GM21737 (cell line): ENCODE data around the gene STAG2.

Experiments
- ATAC-seq: cut with Tn5 transposase; IDR thresholded peaks from one replicate; pipeline ENCODE4 v1.9.1; 2021; ENCODE audit warnings: mild to moderate bottlenecking, moderate library complexity; ENCODE audit not compliant: unreplicated experiment

STAG2 gene

DNA sequence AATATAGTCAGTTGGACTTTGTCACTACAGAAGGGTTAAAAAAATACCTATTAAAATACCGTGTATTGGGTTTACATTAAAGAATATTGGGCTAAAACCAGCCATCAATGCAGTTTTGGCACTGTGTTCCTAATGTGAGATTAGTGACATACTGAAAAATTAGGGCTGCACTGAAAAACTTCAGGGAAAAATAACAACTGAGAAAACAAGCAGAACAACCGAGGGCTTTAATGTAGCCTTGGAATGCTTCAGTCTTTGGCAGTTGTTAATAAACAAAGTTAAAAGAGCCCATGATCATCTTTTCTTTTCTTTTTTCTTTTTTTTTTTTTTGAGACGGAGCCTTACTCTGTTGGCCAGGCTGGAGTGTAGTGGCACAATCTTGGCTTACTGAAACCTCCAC, 12.4 kb downstream of the STAG2 start:
- no peak for ATAC-seq

DNA sequence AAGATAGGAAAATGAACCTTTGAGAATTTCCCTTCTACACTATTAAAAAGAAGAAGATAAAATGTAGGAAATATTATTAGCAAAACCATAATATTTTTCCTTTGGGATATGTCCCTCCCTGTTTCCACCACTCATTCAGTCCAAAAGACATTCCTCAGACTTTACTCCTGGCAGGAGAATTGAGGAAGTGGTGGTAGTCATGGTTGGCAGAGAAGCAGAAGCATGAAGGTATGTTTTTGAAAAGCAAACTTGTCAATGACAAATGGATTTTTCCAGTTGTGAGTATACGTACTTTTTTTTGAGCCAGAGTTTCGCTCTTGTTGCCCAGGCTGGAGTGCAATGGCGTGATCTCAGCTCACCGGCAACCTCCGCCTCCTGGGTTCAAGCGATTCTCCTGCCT, 13.7 kb downstream of the STAG2 start:
- ATAC-seq = no peak

DNA sequence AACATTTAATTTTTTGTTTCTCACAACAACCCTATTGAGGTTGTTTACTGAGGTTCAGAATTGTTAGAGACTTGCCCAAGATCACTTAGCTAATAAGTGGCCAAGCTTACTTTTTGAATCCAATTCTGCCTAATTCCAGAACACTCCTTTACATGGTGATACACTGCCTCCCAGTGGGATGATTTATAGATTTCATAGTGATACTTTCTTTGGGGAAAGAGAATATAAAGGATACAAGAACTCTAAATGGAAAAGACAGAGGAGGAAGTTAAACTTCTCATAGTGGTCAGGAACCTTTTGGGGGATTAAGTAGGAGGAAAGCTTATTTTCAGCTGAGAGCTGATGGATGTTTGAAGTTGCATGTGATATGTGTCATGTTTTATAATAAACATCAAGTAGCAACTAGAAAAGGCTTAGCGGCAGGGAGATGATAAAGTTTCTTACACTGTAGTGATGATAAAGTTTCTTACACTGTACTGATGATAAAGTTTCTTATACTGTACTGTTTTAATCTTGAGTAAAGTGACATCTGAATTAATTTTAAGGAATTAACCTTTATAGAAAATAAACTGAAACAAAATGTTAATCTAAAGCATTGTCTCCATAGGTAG, 15.3 kb downstream of the STAG2 start:
- no peak for ATAC-seq

DNA sequence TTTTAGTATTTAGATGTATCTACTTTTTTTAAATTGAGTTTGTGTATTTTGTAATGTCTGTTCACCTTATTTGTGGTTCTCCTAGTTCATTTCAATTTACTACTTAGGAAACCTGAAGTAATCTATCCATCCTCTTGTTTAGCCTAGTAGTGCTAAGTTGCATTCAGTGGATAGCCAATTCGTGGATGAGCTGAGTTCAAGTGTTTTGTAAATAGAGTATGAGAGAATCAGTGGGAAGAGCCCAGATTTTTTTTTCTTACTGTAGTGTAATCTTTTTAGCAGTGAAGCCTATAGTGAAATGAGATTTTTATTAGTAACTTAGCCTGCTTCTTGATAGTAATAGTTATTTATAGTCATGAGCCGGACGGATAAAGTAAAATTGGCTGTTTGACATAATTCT, 21.7 kb downstream of the STAG2 start:
- no peak for ATAC-seq

DNA sequence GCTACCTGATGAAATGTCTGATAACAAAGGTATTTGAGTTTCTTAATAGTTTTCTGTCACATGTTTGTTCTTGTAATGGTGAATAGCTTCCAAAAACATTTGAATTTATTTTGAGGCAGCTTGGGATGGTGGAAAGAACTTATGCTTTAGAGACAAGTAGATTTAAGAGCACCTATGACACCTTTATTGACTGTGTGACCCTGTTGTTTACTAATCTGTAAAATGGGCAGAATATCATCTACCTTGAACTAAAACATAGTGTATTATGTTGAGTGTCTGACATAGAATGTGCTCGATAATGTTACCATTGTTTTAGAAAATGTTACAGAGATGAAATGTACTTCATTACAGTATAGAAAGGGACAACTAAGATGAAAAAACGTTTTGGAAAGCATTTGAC, 24.9 kb downstream of the STAG2 start:
- no peak for ATAC-seq

DNA sequence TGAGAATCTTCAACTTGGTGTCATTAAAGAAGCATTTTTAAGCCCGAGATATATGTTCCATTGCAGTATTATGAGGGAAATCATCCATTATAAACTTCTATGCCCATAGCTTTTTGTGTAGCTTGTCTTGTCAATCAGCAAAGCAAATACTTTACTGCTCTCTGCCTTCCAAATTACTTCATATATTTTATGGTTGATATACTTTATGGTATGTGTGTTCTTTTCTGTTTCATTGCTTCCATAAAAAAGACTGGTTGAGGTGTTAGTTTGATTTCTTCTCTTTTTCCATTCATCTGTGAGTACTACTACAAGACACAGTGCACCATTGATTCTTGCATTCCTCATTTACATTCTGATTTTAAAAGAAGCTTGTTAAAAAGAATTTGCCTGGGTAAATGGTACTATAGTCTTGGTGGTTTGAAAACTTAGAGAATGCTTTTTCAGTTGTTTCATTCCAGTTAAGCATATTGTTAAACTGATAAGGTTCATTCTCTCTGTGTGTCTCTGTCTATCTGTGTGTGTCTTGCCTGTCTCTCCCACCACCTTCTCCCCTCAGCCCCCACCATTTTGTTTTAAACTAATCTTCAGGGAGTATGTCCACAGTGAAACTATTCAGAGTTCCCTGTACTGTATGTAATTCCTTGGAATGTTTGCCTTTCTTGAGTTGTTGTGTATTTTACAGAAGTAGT, 27.1 kb downstream of the STAG2 start:
- ATAC-seq = no peak

DNA sequence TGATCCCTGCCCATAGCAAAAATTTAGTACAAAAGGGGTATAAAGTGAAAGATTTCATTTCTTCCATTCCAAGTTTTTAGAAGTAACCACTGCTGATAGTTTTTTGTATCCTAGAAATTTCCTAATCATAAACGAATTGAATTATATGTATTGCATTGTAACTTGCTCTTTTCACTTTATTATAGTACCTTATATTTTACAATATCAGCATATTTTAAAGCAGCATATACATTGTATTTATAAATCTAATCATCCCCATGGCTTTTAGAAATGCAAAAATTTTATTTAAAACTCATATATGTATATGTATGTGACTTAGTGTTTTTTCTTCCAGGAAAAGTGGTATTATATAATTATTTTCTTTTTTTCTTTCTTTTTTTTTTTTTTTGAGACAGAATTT, 27.7 kb downstream of the STAG2 start:
- ATAC-seq = no peak

DNA sequence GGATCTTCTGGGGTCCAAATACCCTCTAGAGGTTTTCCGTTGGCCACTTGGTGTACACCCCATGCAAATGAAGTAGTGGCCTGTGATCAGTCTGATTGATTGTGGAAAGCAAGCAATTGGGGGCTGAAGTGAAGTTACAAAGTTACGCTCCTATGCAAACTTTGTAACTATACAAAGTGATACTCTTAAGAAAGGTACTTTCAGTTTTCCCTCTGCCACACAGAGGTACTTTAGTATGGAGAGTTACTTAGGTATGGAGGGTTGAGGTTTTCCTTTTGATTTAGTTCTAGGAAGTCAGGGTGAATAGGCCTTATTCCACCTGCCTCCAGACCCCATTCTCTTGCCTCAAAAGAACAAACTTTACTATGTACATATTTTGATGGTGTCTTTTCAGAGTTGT, 28.7 kb downstream of the STAG2 start:
- ATAC-seq = no peak

DNA sequence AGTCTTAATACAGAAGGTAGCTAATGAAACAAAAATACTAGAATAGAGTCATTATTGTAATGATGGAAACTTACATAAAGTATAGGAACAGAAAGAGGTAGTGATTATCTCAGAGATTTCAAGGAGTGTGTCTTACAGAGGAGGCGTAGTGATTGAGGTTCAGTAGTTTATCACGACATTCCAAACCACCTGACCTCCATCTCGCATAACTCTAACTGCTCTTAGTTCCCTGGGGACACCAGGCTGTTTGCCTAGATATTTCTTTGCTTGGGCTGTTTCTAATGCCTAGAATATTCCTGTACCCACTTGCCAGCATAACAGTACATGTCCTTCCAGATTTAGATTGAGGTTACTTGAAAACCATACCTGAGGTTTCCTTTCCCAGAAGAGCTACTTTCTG, 29.1 kb downstream of the STAG2 start:
- no peak for ATAC-seq

DNA sequence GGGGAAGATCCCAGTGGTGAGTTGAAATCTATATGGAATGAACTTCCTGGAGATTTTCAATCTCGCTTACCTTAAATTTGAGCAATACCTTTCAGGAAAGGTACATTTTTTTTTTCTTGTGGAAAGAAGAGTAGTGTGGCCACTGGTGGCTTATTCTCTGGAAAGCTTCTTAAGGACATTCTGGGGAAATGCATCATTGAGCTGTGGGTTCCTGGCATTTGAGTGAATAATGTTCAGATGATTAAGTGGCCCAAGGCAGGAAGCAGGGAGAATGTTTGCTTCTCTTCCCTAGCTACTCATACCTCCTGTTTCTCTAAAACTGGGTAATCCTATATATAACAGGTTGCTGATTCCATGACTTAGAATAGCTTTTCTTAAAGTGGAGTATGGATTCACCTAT, 31.8 kb downstream of the STAG2 start:
- ATAC-seq = no peak

DNA sequence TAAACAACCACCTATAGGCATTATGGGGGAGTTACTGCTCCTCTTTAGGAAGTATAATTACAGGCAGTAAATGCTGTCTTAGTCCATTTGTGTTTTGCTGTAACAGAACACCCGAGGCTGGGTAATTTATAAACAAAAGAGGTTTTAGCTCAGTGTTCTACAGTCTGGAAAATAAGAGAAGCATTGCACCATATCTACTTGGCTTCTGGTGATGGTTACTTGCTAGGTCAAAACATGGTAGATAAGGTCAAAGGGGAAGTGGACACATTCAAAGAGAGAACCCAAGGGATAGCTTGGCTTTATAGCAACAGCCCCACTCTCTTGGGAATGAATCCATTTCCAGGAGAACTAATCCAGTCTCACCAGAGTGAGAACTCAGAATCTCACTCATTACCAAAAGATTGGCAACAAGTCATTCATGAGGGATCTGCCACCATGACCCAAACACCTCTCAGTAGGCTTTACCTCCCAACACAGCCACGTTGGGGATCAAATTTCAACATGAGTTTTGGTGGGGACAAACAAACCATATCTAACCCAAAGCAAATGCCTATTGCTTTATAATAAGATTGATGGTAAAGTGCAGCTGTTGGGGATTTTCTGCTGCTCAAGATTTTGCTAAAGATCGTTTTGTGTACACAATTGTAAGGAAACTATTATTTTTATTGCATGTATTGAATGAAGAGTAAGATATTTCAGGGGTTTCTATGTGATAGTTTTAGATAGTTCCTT, 32.6 kb downstream of the STAG2 start:
- no peak for ATAC-seq

DNA sequence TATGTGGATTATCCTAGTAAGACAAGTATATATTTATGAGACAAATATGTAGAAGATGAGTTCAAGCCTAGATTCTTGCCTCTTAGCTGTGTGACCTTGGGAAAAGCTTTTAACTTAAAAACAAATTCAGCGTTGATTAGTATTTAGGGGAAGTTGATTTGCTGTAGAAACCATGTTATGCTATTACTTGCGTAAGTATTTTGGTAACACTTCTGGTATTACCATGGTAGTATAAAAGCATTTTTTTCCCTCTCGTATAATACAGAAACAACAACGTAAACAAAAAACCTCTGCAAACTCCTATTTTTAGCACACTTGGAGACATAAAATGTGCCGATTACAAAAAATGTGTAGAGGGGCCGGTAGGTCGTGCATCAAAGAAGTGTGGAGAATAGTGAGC, 33.2 kb downstream of the STAG2 start:
- no peak for ATAC-seq

DNA sequence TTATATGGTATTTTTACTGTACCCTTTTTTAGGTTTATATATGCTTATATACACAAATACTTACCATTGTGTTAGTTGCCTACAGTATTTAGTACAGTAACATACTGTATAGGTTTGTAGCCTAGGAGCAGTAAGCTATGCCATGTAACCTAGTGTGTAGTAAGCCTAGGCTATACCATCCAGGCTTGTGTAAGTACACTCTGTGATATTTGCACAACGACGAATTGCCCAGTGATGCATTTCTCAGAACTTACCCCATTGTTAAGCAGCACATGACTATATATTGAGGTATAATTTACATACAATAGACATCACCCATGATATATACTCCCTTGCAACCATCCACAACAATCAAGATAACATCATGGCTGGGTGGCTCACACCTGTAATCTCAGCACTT, 40.1 kb downstream of the STAG2 start:
- ATAC-seq = no peak

DNA sequence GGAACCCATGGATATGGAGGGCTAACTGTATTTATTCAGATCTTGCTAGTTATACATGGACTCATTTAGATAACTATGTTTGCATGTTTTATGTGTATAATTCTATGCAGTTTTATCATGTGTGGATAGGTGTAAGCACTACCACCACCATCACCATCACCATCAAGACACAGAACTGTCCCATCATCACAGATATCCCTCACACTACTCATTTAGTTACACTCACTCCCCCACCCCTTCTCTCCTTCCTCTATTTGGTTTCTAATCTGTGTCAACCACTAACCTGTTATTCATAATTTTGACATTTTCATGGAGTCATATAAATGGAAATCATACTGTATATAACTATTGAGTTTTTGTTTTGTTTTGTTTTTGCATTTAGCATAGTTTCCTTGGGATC, 43.7 kb downstream of the STAG2 start:
- no peak for ATAC-seq

DNA sequence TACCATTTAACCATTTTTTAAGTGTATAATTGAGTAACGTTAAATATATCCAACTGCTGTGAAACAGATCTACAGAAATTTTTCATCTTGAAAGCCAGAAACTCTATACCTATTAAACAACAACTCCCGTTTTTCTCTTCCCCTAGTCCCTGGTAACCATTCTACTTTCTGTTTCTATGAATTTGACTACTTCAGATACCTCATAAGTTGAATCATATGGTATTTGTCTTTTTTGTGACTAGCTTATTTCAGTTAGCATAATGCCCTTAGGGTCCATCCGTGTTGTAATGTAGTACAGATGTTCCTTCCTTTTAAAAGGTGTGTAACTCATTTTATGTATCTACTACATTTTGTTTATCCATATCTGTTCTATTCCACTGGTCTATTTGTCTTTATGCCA, 48.7 kb downstream of the STAG2 start:
- ATAC-seq = no peak

DNA sequence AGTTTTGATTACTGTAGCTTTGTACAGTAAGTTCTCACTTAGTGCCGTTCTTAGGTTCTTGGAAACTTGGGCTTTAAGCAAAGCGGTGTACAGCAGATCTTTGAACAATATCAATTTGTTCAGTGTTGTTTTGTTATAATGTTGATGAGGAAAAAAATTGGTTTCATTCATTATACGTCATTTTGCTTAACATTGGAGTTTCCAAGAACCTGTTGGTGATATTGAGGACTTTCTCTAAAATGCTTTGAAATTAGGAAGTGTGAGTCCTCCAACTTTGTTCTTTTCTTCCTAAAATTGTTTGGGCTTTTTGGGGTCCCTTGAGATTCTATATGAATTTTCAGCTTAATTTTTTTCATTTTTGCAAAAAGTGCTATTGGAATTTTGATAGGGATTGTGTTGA, 49.1 kb downstream of the STAG2 start:
- ATAC-seq = no peak

DNA sequence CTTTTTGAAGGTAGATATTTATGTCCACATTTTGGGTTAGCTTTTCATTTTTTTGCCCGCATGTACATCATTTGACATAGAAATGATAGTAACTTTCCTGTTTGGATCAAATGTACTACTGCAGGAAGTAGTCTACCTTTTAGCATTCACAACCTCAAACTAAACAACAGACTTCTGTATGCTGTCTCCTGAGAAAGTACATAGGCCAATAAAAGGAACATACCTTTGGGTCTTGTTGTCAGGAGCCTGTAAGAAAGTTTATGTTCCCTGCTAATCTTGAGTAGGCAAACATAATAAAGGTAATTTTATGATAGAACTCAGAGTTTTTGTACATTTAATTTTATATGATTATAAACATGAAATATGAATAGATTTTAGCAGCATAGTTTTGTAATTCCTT, 54.2 kb downstream of the STAG2 start:
- no peak for ATAC-seq

DNA sequence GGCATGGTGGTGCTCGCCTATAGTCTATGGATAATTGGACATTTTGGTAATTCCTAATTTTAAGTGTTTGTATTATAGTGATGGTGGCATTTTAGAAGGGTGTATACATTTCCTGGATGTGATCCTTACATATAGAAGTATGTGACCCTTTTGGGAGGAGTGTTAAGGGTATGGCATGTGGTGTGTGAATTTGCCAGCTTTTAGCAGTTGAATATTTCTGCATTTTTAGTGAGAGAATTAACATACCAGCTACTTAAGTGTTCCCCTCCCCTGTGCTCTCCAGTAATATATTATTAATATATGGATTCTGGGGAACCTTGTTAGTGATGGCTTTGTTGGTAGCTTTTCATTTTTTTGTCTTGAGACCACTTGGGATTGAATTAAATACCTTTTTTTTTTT, 55.3 kb downstream of the STAG2 start:
- no peak for ATAC-seq

DNA sequence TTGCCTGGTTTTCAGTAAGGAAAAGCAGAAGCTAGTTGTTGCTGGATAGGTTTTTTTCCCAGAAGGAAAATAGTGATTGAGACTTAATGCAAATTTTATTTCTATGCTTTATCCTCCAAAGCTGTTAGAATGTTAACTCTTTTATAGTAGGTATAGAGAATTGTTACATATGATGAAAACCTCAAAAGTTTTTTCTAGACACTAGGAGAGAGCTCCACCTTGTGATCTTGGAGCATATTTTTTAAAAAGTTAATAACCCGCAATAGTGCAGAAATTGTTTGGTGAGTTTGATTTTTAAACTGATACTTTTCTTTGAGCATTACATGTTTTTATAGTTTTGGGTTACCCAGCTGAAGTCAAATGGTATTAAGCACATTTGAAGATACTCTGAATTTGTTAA, 56.5 kb downstream of the STAG2 start:
- ATAC-seq = no peak

DNA sequence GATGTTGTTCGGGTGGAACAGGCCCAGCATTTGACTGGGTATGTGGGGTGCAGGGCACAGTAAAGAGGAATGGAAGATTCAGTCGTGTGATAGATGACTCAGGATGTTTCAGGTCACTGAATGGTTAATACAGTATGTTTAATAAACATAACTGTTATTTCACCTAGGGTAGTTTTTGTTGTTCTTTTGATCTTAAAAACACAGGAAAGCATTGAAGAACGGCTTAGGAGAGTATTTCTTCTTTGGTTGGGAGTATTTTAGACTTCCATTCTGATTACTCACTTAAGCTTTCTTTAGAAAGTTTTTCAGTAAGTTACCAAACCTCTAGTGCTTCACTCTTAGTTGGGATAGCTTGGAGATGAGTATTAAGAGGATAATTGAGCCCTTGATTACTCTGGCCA, 62.3 kb downstream of the STAG2 start:
- ATAC-seq = no peak

DNA sequence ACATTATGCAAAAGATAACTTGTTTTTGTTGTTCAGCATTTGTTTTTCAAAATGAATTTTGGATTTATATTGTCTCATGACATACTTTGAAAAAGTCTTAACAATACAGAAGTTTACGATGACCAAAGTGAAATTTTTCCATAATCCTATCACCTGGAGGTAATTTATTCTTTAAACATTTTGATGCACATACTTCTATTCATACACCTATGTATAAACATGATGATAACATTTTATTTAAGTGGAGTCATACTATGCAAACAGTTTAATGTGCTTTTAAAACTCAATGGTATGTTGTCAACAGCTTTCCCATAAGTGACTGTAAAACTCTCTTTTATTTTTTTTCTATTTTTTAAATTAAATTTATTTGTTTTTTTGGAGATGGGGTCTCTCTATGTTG, 65.0 kb downstream of the STAG2 start:
- no peak for ATAC-seq

DNA sequence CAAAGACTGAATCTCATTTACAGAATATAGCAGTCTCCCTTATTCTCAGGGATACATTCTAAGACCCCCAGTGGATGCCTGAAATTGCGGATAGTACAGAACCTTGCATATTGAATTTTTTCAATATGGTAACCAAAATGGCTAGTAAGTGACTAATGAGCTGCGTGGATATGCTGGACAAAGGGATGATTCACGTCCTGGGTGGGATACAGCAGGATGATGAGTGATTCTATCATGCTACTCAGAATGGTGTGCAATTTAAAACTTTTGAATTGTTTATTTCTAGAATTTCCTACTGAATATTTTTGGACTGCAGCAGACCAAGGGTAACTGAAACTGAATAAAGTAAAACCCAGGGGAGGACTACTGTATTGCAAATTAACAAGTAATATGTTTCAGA, 66.7 kb downstream of the STAG2 start:
- no peak for ATAC-seq
